ENCODE measurements around the gene PACSIN1. TPM values are rescaled to one million over a fixed set of nuclear protein-coding genes. Genes with fewer than 3 reads are reported as not detected.

PACSIN1 gene
- total and polyA plus RNA-seq, 10 of the 15 experiments (the other 5 are each of a cell fraction or from before 2014, with no cell fraction given), result 0.50 to 9.4 (median 2.8) TPM

DNA sequence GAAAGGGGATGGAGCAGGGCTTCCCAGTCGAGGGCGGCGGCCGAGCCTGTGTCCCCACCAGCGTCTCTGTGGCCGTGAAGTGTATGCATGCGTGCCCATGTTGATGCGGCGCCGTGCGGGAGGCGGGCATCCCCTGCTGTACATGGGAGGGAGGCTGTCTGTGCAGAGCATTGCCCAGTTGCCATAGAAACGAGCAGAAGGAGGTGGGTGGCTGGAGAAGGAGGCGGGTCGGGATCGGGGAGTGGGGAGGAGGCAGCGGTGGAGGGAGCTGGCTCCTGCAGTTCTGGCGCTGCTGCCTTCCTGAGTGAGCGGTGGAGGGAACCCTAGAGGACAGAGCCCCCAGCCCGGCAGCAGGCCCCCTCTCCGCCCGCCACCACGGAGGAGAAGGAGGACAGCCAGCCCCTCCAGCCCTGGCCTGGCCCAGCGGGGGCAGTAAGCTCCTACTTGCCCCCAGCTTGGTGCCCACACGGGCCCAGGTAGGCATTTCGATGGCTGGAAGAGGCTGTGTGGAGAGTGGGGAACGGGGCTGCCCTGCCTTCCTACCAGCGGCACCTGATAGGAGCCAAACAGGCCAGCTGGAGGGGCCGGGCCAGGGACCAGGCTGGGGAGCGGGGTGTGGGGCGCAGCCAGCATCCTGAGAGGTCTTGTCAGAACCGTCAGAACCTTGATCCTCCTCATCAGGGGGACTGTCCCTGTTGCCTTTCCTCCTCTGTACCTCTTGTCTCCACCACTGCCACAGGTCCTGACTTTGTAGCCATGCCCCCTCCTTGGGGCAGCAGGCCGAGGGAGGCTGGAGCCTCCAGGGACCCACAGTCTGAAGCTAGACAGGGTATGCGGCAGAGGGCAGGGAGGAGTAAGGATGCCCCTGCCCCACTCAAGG is 49.0 kb downstream of the PACSIN1 start:
- peaks cover 2% of the 10 kb centered on the region; the same call in 1 of the 3 replicates for H3K9me3 ChIP-seq (replicated peaks; ENCODE audit: control insufficient read depth, insufficient read depth, low read length)
- H2AFZ ChIP-seq (ENCODE audit: control insufficient read depth, low read depth, low read length), result no peak overlapping the region
- no peak overlapping the region for H3K4me3 ChIP-seq
- ATAC-seq (no peak), FAIRE-seq (no peak), DNase-seq (ENCODE audit: low read depth, low spot score) (no peak)
- no peak overlapping the region for H3K9ac ChIP-seq (ENCODE audit: control insufficient read depth, insufficient read depth, low read length)
- no TSS peak for BruUV-seq (replicated peaks)
- TF ChIP-seq POLR2A (IDR thresholded peaks at IDR 0.05; ENCODE audit: low read depth, low read length) (no peak), TAF1 (IDR thresholded peaks at IDR 0.05; ENCODE audit: borderline replicate concordance, low read depth, low read length) (no peak), ZNF207 (IDR thresholded peaks at IDR 0.05; ENCODE audit: borderline replicate concordance) (no peak), HCFC1 (IDR thresholded peaks at IDR 0.05; ENCODE audit: low read length) (no peak), NFYB (IDR thresholded peaks at IDR 0.05; ENCODE audit: insufficient read depth, low read depth, low read length) (no peak), PAX5 (IDR thresholded peaks at IDR 0.05; ENCODE audit: borderline replicate concordance, low read depth, low read length) (no peak), JUND (IDR thresholded peaks at IDR 0.05; ENCODE audit: low read depth, low read length) (no peak), CREM (IDR thresholded peaks at IDR 0.05; ENCODE audit: low read depth) (no peak), NFIC (IDR thresholded peaks at IDR 0.05; ENCODE audit: low read depth, low read length) (no peak), MYC (IDR thresholded peaks at IDR 0.05; ENCODE audit: insufficient read depth, insufficient read length, insufficient replicate concordance, low read length, severe bottlenecking) (no peak), POLR2AphosphoS2 (IDR thresholded peaks at IDR 0.05; ENCODE audit: low read depth, low read length) (no peak), SUPT20H (IDR thresholded peaks at IDR 0.05; ENCODE audit: borderline replicate concordance, control insufficient read depth, low read depth, low read length) (no peak), EZH2 (IDR thresholded peaks at IDR 0.05; ENCODE audit: borderline replicate concordance, control insufficient read depth, low read depth, low read length) (no peak), RBBP5 (conservative IDR thresholded peaks at IDR 0.05) (no peak)
- TF ChIP-seq, protein P1, sequence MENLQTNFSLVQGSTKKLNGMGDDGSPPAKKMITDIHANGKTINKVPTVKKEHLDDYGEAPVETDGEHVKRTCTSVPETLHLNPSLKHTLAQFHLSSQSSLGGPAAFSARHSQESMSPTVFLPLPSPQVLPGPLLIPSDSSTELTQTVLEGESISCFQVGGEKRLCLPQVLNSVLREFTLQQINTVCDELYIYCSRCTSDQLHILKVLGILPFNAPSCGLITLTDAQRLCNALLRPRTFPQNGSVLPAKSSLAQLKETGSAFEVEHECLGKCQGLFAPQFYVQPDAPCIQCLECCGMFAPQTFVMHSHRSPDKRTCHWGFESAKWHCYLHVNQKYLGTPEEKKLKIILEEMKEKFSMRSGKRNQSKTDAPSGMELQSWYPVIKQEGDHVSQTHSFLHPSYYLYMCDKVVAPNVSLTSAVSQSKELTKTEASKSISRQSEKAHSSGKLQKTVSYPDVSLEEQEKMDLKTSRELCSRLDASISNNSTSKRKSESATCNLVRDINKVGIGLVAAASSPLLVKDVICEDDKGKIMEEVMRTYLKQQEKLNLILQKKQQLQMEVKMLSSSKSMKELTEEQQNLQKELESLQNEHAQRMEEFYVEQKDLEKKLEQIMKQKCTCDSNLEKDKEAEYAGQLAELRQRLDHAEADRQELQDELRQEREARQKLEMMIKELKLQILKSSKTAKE (IDR thresholded peaks at IDR 0.05; ENCODE audit: low read depth, poor library complexity, severe bottlenecking), result no peak
- TF ChIP-seq, protein P2, sequence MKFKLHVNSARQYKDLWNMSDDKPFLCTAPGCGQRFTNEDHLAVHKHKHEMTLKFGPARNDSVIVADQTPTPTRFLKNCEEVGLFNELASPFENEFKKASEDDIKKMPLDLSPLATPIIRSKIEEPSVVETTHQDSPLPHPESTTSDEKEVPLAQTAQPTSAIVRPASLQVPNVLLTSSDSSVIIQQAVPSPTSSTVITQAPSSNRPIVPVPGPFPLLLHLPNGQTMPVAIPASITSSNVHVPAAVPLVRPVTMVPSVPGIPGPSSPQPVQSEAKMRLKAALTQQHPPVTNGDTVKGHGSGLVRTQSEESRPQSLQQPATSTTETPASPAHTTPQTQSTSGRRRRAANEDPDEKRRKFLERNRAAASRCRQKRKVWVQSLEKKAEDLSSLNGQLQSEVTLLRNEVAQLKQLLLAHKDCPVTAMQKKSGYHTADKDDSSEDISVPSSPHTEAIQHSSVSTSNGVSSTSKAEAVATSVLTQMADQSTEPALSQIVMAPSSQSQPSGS (IDR thresholded peaks at IDR 0.05; ENCODE audit: low read length), result no peak
- ChIA-PET POLR2A (no interaction called here), SMC1A (ENCODE audit: uncharacterized antibody, unreplicated experiment) (no interaction called here), RAD21 (ENCODE audit: unreplicated experiment) (no interaction called here), CTCF (no interaction called here)
- H4K20me1 ChIP-seq (ENCODE audit: control insufficient read depth, insufficient read depth), result no peaks in the 10 kb centered on the region
- H3K4me2 ChIP-seq (ENCODE audit: control insufficient read depth, insufficient read depth), result no peak overlapping the region
- intact Hi-C loops (cut with micrococcal nuclease; ENCODE audit: unreplicated experiment), result no loop called here
- 26% methylated on average over 31 of the region's 34 CpGs for WGBS (ENCODE audit: insufficient coverage, insufficient replicate concordance, low lambda C conversion rate, missing lambda C conversion rate)
- no peaks in the 10 kb centered on the region for H3K27me3 ChIP-seq (replicated peaks in 1 of 2; ENCODE audit: control insufficient read depth in 2 of 2, insufficient read depth in 2 of 2, low read length in 1 of 2)
- no peaks in the 10 kb centered on the region for H3K4me1 ChIP-seq (ENCODE audit: control insufficient read depth, insufficient read depth, low read length)
- H3K36me3 ChIP-seq (ENCODE audit: control insufficient read depth in 2 of 2, insufficient read depth in 2 of 2, low read length in 1 of 2), result no peaks in the 10 kb centered on the region
- no peaks in the 10 kb centered on the region for H3K79me2 ChIP-seq (ENCODE audit: control insufficient read depth, insufficient read depth, low read length)
- H3K27ac ChIP-seq (ENCODE audit: control insufficient read depth, insufficient read depth), result no peak overlapping the region
- in situ Hi-C loops (cut with MboI), result no loop called here

Data from GM12878 (cell line).